HepG2 (cell line): ENCODE measurements around the gene RHCE. TPM values are rescaled to one million over a fixed set of nuclear protein-coding genes. Genes with fewer than 3 reads are reported as not detected.

ENCODE experiments used
- AHDC1 ChIP-seq: sonication (generic); formaldehyde crosslinking; IDR thresholded peaks from 2 replicates; pipeline ENCODE4 v1.5.1; 2020; ENCODE audit warnings: mild to moderate bottlenecking, missing genetic modification reagents, borderline replicate concordance
- IKZF1 ChIP-seq: fragments of 450-650 bp; IDR thresholded peaks from 2 replicates; pipeline ENCODE4 v1.7.1; 2016
- KIAA2018 ChIP-seq: sonication (generic); formaldehyde crosslinking; IDR thresholded peaks from 2 replicates; pipeline ENCODE4 v1.5.0; 2020; ENCODE audit warnings: mild to moderate bottlenecking, missing genetic modification reagents, borderline replicate concordance
- KMT2A ChIP-seq: sonication (generic); formaldehyde crosslinking; IDR thresholded peaks from 2 replicates; pipeline ENCODE4 v1.4.0; 2020; ENCODE audit warnings: missing genetic modification reagents
- MEIS2 ChIP-seq: sonication (generic); formaldehyde crosslinking; IDR thresholded peaks from 2 replicates; pipeline ENCODE4 v1.9.0; 2021; ENCODE audit warnings: mild to moderate bottlenecking, missing genetic modification reagents
- MIXL1 ChIP-seq: IDR thresholded peaks from 2 replicates; pipeline ENCODE4 v1.6.1; 2016
- RELA ChIP-seq: sonication (generic); formaldehyde crosslinking; IDR thresholded peaks from 2 replicates; pipeline ENCODE4 v1.4.0; 2020; ENCODE audit warnings: missing genetic modification reagents
- RFXAP ChIP-seq: sonication (generic); formaldehyde crosslinking; IDR thresholded peaks from 2 replicates; pipeline ENCODE4 v1.4.0; 2020; ENCODE audit warnings: missing genetic modification reagents, borderline replicate concordance
- RXRA ChIP-seq: sonication (generic); formaldehyde crosslinking; IDR thresholded peaks from 2 replicates; pipeline ENCODE4 v1.5.1; 2020; ENCODE audit warnings: missing genetic modification reagents
- SP5 ChIP-seq: IDR thresholded peaks from 2 replicates; pipeline ENCODE4 v1.6.1; 2016; ENCODE audit warnings: low read depth, borderline replicate concordance
- THRA ChIP-seq: sonication (generic); formaldehyde crosslinking; IDR thresholded peaks from 2 replicates; pipeline ENCODE4 v1.4.0; 2020; ENCODE audit warnings: missing genetic modification reagents, borderline replicate concordance
- WIZ ChIP-seq: sonication (generic); formaldehyde crosslinking; IDR thresholded peaks from 2 replicates; pipeline ENCODE4 v1.5.1; 2020; ENCODE audit warnings: mild to moderate bottlenecking, missing genetic modification reagents
- ZFYVE20 ChIP-seq: sonication (generic); formaldehyde crosslinking; IDR thresholded peaks from 2 replicates; pipeline ENCODE4 v1.8.0; 2023; ENCODE audit warnings: low read depth, mild to moderate bottlenecking, moderate library complexity, missing genetic modification reagents, borderline replicate concordance
- ZNF335 ChIP-seq: sonication (generic); formaldehyde crosslinking; IDR thresholded peaks from 2 replicates; pipeline ENCODE4 v1.4.0; 2020; ENCODE audit warnings: missing genetic modification reagents
- polyA plus RNA-seq, 8 experiments: library from polyadenylated mRNA; depleted of rRNA in 3 of 8; stranded (reverse) in 7 of 8; unstranded in 1 of 8; fragments of >200 nt; fragmentation: Illumina TruSeq in 4 of 8; extraction: Trizol in 4 of 8; gene quantifications; 2 replicates each; pipeline versions ENCODE4 v1.2.1 to v1.2.3, GENCODE V29; 2011 to 2016; ENCODE audit warnings: low read depth in 4 of 8, missing spikeins in 1 of 8, mixed read lengths in 1 of 8; ENCODE audit not compliant: insufficient read depth in 1 of 8
- total RNA-seq, 5 experiments: library from RNA; depleted of rRNA; stranded (reverse); fragments of >200 nt; fragmentation: Illumina TruSeq; extraction: Trizol; gene quantifications; 2 replicates each; pipeline ENCODE4 v1.2.3, GENCODE V29; 2016; ENCODE audit warnings: low read depth in 1 of 5

RHCE gene
- total and polyA plus RNA-seq, 2 of the 13 experiments (the other 11 are each of a cell fraction or from before 2014, with no cell fraction given), result 0.30 TPM; not detected in 1

- TF ChIP-seq ZNF335 (CRISPR knock-in tag) (no peak), WIZ (CRISPR knock-in tag) (no peak), RFXAP (CRISPR knock-in tag) (no peak; the same call in 1 of the 2 replicates), AHDC1 (CRISPR knock-in tag) (no peak), THRA (no peak), RELA (CRISPR knock-in tag) (no peak), KIAA2018 (no peak), SP5 (peak; percentile 70), KMT2A (no peak; the same call in 1 of the 2 replicates), ZFYVE20 (CRISPR knock-in tag) (no peak), MIXL1 (CRISPR knock-in tag) (no peak), MEIS2 (peak; percentile 77; the same call in 1 of the 2 replicates), RXRA (CRISPR knock-in tag) (no peak; the same call in 1 of the 2 replicates), IKZF1 (no peak)
These were observed 9.7 kb upstream of the RHCE start, which contains the start of gene MACO1 (continued) for GRCh38 chr1:25430073-25430966.
